HG03060 (cell line): ENCODE results near the gene ADAT2.
A peak's percentile ranks its signal among the peaks of the same experiment; 100 is the strongest.

ENCODE experiments used
- ATAC-seq: cut with Tn5 transposase; IDR thresholded peaks from one replicate; pipeline ENCODE4 v1.9.1; 2021; ENCODE audit warnings: low read depth, moderate number of reproducible peaks; ENCODE audit not compliant: unreplicated experiment

ADAT2 gene

DNA sequence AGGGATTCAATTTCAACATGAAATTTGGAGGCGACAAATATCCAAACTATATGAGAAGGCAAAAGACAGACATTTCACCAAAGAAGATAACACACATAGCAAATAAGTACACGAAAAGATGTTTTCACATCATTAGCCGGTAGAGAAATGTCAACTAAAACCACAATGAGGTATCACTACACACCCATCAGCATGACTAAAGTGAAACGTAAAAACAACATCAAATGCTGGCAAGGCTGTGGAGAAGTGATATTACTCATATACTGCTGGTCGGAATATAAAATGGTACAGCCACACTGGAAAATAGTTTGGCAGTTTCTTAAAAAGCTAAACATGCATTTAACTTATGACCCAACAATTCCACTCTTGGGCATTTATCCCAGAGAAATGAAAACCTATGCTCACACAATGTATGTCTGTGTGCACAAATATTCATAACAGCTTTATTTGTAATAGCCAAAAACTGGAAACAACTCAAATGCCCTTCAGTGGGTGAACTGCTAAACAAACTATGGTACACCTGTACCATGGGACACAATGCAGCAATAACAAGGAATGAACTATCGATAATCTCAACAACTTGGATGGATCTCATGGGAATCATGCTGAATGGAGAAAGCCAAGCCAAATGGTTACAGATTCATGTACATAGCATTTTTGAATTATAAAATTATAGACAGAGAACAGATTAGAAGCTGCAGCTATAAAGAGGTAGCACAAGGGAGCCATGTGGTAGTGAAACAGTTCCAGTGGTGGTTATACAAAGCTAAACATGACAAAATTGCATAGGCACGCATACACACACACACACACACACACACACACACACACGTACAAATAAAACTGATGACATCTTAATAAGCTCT, 8.6 kb downstream of the ADAT2 start:
- no peak for ATAC-seq

DNA sequence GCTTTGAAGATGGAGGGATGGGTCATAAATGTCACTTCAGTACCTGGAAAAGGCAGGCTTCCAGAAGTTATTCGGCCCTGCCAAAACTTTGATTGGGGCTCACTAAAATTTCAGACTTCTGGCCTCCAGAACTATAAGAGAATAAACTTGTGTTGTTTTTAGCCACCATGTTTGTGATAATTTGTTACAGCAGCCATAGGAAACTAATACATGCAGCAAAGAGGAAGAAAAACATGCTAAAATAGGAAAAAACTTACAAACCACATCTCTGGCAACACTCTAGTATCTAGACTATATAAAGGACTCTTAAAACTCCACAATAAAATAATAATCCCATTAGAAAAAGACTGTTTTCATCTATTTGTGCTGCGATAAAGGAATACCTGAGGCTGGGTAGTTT, 9.5 kb downstream of the ADAT2 start:
- no peak for ATAC-seq

DNA sequence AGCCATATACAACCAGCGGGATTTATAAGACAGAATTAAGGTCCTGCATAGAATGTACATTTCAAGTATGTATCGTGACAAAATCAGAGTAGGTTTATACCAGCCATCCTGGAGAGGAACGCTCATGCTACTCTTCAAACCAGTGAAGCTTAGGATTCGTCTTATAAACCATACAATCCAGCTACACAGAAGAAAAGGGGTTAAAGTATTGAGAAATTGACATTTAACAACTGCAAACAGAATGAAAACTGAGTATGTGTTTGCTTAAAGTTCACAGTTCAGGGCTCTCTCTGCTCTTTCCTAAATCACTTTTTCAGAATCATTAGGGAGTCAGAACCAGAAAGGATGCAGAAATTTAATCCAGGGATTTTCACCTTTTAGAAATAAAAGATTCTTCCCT, 17.9 kb downstream of the ADAT2 start:
- no peak for ATAC-seq

DNA sequence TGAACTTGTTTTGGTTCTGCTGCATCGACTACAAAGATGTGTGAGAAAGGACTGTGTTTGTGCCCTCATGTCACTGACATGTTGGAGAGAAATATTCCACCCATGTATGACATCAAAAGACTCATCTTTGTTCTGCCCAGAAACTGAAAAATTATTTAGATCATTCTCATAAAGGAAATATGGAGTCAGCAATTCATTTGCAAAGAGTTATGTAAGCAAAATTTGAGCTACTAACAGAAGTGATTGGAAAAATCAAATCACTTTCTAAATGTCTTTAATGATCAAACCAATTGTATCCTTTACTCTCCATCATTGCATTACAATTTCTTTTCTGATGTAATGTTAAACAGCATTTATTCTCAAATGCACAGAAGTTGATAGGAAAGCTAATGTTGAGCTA, 19.3 kb downstream of the ADAT2 start:
- ATAC-seq: no peak

GRCh38 chr6:143429970-143430369, 20.5 kb downstream of the ADAT2 start:
- ATAC-seq: no peak

DNA sequence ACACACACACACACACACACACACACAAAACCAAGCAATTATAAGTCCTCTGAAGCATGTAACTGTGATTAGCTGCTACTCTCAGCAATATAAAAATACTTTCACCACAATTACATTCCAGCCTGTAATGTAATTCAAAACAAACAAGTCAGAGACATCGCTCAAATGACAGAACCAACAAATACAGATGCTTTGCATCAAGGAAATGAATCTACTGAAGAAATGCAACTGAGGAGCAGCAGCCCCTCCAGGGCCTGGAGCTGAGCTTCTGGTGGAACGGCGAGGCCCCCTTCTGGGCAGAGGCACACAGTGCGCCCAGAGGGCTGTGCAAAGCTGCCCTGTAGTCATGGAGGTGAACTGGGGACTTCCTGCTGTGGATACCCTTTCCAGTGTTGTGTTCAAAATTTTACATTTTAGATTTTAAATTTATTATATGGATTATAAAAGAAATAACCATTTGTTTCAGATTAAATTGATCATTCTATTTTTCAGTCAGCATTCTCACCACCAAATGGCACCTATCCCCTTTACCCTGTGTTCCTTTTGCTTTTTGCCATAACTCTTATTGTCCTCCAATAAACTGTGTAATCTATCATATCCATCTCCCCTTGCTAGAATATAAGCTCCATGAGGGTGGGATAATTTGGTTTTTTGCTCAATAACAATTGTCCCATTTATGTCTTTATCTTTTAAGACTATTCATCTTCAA, 23.2 kb downstream of the ADAT2 start:
- ATAC-seq: peak; percentile 93

- ATAC-seq: no peak
Observed at GRCh38 chr6:143426026-143426425, 24.5 kb downstream of the ADAT2 start.

- ATAC-seq: no peak
Observed at GRCh38 chr6:143419526-143419925, 31.0 kb downstream of the ADAT2 start.

- no peak for ATAC-seq
Observed at GRCh38 chr6:143414769-143415168, 35.7 kb downstream of the ADAT2 start.

DNA sequence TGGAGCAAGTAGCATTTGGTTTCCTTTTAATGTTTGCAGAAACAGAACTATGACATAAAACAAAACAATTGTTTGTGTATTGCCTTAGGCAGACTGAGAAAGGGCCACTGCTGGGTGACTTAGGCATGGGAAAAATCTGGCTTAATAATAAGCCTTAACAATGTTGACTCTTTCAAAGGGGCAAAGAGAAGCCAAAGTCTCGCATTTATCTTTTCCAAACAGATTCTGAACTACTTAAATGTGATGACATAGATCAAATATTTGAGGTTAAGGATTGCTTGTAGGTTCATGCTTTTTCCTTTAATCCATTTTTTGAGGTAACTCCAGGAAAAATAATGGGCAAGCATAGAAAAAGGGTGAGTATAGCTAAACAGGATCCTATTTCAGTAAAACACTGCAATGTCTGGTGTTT, 39.6 kb downstream of the ADAT2 start:
- ATAC-seq: no peak

GRCh38 chr6:143408787-143409162, 41.7 kb downstream of the ADAT2 start:
- ATAC-seq: no peak

DNA sequence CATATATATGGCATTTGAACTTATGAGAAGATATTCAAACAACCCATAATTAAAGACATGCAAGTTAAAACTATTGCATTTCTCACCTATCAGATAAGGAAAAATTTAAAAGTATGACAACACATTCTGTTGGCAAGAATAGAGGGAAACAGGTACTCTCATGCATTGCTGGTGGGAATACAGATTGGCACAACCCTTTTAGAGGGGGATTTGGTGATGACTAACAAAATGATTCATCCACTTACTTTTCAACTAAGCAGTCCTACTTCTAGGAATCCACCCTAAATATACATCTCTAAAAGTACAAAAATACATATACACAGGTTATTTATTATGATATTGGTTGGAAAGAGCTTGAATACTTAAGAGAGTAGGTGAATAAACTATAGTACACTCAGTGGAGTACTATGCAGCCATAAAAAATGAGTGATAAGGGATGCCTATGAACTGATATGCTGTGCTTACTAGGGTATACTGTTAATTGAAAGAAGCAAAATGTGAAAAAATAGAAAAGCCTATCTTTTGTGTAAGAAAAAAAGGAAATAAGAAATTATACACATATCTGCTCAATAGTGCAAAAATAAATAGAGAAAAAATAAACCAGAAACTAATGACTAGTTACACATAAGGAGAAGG, 42.2 kb downstream of the ADAT2 start:
- ATAC-seq: no peak

GRCh38 chr6:143406673-143407072, 43.8 kb downstream of the ADAT2 start:
- ATAC-seq: peak; percentile 63

- ATAC-seq: no peak
Observed at GRCh38 chr6:143405373-143406154, 44.9 kb downstream of the ADAT2 start.

GRCh38 chr6:143402721-143403336, 47.7 kb downstream of the ADAT2 start:
- no peak for ATAC-seq

DNA sequence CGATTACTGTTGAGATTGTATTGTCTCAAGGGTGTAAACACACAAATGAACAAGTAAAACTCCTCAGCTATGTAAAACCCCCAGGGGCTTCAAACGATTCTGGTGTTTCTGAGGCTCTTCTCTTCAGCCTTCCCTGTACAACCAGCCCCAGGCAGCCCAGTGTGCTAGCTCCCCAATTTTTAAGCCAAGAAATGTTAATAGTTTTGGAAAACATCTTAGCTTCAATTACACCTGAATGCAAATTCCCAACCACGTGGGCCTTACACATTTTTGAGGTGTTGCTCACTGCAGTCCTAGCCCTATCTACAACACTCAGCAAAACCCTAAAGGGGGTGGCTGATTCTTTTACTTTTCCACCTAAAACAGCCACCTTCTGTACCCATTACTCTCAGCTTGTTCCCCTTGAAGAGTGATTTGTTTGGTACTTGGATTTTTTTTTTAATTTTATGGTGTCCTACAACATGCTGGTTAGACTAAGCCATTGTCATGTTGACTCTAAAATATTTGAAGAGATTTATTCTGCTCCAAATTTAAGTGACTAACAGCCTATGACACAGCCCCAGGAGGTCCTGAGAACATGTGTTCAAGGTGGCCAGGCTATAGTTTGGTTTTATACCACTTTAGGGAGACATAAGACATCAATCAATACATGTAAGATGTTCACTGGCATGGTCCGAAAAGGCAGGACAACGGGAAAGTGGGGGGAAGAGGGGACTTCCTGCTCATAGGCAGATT, 48.7 kb downstream of the ADAT2 start:
- no peak for ATAC-seq

GRCh38 chr6:143401068-143401446, 49.4 kb downstream of the ADAT2 start:
- no peak for ATAC-seq

DNA sequence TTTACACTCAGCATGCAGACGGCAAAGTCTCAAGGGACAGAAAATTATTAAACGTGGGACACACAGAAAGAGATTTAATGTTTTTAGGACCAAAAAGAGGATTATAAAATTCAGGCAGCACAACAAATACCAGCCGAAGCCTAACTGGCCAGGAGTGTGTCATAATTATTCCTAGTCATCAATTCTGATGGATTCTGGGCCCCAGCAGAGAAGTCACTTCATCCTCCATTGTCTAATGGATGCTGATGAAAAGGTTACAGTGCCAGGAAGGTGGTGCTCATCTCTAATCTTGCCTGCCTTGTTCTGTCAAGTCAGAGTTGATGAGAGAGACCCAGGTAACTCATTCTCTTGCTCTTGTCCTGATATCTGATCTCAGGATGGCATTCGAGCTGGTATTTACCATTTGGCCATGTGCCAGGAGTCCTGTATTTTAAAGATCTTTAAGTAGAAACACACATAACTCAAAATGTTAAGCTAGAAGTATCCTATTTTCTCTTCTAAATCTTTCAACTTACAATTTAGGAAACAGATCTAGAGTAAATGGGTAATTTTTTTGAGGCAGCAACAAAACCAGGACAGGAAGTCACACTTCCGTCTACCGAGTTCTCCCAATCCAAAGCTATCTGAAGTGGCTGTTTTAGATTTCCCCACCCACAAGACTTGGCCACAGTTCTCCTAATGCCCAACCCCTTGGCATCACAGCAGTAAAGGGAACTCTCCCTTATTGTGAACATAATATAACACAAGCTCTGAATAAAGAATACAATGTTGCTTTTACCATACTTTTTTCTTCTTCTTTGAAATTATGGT, 50.0 kb downstream of the ADAT2 start:
- no peak for ATAC-seq

DNA sequence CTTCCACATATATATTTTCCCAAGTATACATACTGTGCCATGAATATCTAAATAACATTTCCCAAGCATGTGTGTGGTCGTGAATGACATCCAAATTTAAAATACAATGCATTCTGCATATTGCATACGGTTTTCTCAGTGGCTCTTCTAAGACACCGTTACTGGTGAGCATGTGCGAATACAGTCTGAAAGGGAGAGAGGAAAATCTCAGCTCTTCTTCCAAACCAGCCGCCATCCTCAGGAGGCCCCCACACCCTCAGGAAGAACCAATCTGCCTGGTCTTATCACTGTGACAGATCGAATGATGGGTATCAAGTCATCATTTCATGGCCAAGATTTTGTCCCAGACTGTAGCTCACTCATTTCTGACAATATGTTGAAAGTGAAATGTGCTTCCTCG, 50.7 kb downstream of the ADAT2 start:
- no peak for ATAC-seq
